Measurements from ENCODE around the gene SEC24B. TPM values are rescaled to one million over a fixed set of nuclear protein-coding genes. Genes with fewer than 3 reads are reported as not detected.

The SEC24B gene
- total RNA-seq, 1 experiment from 2014 or later, result 17.6 TPM

- Histone ChIP-seq H3K36me3 (ENCODE audit: control insufficient read depth, insufficient read depth, low read length) (no peaks in the 10 kb centered on the region), H3K9me3 (ENCODE audit: control insufficient read depth, insufficient read depth, low read depth, low read length) (no peaks in the 10 kb centered on the region), H3K27me3 (ENCODE audit: control insufficient read depth, insufficient read depth, low read length) (no peaks in the 10 kb centered on the region), H3K27ac (ENCODE audit: low read length) (no peak overlapping the region), H3K4me3 (ENCODE audit: low read depth in 2 of 2, low read length in 2 of 2) (no peak overlapping the region), H3K4me1 (ENCODE audit: control insufficient read depth, insufficient read depth, low read length) (no peaks in the 10 kb centered on the region)
- TF ChIP-seq, protein P1, sequence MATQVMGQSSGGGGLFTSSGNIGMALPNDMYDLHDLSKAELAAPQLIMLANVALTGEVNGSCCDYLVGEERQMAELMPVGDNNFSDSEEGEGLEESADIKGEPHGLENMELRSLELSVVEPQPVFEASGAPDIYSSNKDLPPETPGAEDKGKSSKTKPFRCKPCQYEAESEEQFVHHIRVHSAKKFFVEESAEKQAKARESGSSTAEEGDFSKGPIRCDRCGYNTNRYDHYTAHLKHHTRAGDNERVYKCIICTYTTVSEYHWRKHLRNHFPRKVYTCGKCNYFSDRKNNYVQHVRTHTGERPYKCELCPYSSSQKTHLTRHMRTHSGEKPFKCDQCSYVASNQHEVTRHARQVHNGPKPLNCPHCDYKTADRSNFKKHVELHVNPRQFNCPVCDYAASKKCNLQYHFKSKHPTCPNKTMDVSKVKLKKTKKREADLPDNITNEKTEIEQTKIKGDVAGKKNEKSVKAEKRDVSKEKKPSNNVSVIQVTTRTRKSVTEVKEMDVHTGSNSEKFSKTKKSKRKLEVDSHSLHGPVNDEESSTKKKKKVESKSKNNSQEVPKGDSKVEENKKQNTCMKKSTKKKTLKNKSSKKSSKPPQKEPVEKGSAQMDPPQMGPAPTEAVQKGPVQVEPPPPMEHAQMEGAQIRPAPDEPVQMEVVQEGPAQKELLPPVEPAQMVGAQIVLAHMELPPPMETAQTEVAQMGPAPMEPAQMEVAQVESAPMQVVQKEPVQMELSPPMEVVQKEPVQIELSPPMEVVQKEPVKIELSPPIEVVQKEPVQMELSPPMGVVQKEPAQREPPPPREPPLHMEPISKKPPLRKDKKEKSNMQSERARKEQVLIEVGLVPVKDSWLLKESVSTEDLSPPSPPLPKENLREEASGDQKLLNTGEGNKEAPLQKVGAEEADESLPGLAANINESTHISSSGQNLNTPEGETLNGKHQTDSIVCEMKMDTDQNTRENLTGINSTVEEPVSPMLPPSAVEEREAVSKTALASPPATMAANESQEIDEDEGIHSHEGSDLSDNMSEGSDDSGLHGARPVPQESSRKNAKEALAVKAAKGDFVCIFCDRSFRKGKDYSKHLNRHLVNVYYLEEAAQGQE (IDR thresholded peaks at IDR 0.05; ENCODE audit: insufficient read depth in 1 of 2, low read depth in 2 of 2, low read length in 1 of 2), result no peak
- TF ChIP-seq POLR2AphosphoS5 (IDR thresholded peaks at IDR 0.05; ENCODE audit: low read depth, low read length) (no peak), TCF7L2 (IDR thresholded peaks at IDR 0.05; ENCODE audit: low read depth, low read length) (no peak)
- TF ChIP-seq, protein P2, sequence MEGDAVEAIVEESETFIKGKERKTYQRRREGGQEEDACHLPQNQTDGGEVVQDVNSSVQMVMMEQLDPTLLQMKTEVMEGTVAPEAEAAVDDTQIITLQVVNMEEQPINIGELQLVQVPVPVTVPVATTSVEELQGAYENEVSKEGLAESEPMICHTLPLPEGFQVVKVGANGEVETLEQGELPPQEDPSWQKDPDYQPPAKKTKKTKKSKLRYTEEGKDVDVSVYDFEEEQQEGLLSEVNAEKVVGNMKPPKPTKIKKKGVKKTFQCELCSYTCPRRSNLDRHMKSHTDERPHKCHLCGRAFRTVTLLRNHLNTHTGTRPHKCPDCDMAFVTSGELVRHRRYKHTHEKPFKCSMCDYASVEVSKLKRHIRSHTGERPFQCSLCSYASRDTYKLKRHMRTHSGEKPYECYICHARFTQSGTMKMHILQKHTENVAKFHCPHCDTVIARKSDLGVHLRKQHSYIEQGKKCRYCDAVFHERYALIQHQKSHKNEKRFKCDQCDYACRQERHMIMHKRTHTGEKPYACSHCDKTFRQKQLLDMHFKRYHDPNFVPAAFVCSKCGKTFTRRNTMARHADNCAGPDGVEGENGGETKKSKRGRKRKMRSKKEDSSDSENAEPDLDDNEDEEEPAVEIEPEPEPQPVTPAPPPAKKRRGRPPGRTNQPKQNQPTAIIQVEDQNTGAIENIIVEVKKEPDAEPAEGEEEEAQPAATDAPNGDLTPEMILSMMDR (IDR thresholded peaks at IDR 0.05), result no peak
- DNase-seq (ENCODE audit: low read depth, low spot score), result no peak
- intact Hi-C loops (cut with micrococcal nuclease; ENCODE audit: unreplicated experiment), result no loop called here
- ChIA-PET CTCF (no interaction called here), POLR2A (no interaction called here)
- in situ Hi-C loops (cut with HindIII; ENCODE audit: low pct_unique_long_range_greater_than_20kb, low sequenced_read_pairs), result no loop called here
- ATAC-seq, result no peak
- no TSS peak for BruUV-seq (replicated peaks)
These were observed 18.7 kb upstream of the SEC24B start for GRCh38 chr4:109414938-109415337.

- in situ Hi-C loops (cut with HindIII; ENCODE audit: low pct_unique_long_range_greater_than_20kb, low sequenced_read_pairs) (no loop called here), intact Hi-C loops (cut with micrococcal nuclease; ENCODE audit: unreplicated experiment) (no loop called here)
- CTCF ChIA-PET, result no interaction called here
- Histone ChIP-seq H3K27me3 (ENCODE audit: control insufficient read depth, insufficient read depth, low read length) (no peaks in the 10 kb centered on the region), H3K36me3 (ENCODE audit: control insufficient read depth, insufficient read depth, low read length) (no peaks in the 10 kb centered on the region), H3K27ac (ENCODE audit: low read length) (no peak overlapping the region), H3K4me1 (ENCODE audit: control insufficient read depth, insufficient read depth, low read length) (no peaks in the 10 kb centered on the region), H3K4me3 (ENCODE audit: low read depth in 2 of 2, low read length in 2 of 2) (no peak overlapping the region), H3K9me3 (ENCODE audit: control insufficient read depth, insufficient read depth, low read depth, low read length) (no peaks in the 10 kb centered on the region)
- BruUV-seq (replicated peaks), result no TSS peak
- ATAC-seq (no peak), DNase-seq (ENCODE audit: low read depth, low spot score) (no peak)
- TF ChIP-seq POLR2AphosphoS5 (IDR thresholded peaks at IDR 0.05; ENCODE audit: low read depth, low read length) (no peak), SIN3A (IDR thresholded peaks at IDR 0.05; ENCODE audit: borderline replicate concordance, insufficient read depth, low read depth, low read length) (no peak), TCF7L2 (IDR thresholded peaks at IDR 0.05; ENCODE audit: low read depth, low read length) (no peak)
- TF ChIP-seq, protein P1 (IDR thresholded peaks at IDR 0.05; ENCODE audit: insufficient read depth in 1 of 2, low read depth in 2 of 2, low read length in 1 of 2), result no peak
- TF ChIP-seq, protein P2 (IDR thresholded peaks at IDR 0.05), result no peak
- POLR2A ChIA-PET, result no interaction called here
These were observed 15.0 kb upstream of the SEC24B start for GRCh38 chr4:109418588-109418987.

All from Panc1 (cell line).